Activated CD8-positive, alpha-beta memory T cell treated with anti-CD3 and anti-CD28 coated beads for 4 hours (primary cell): ENCODE data around the gene VPS35L.
"Not testable (repeated sequence)": the region's sequence is repeated elsewhere in the genome, so short reads cannot be mapped to it uniquely, and the experiment has no call there.

Experiments used
- DNase-seq, 2 donors: peaks; one replicate each; pipeline ENCODE4 v3.0.0-alpha.2; 2020; ENCODE audit warnings: low read depth in 2 of 2

Gene VPS35L

DNA sequence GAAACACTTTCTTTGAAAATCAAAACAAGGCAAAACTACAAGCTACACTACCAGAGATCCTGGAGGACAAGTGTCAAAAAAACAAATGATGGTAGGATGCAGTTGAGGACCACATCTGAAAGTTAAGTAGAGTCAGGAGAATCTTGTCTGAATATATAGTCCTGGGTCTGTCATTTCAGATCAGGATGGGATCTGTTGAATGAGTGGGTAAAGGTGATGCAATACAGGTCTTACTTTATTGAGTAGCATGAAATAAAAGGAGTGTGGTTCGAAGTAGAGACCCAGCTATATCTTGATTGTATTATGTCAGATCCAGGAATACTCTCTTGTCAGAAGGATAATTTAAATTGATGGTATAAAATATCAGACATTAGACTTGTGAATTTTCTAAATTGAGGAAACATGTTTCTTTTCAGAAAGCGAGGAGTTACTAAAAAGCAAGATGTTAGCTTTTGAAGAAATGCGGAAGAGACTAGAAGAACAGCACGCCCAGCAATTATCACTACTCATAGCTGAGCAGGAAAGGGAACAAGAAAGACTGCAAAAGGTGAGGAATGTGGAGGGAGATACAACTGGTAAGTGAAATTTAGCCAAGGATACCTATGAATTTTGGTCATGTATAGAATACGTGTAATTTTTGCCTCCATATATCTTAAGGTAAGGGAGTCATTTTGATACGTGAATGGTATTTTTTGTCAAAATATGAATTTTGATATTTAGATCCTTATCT is 15.1 kb upstream of the VPS35L start:
- no peak for DNase-seq

DNA sequence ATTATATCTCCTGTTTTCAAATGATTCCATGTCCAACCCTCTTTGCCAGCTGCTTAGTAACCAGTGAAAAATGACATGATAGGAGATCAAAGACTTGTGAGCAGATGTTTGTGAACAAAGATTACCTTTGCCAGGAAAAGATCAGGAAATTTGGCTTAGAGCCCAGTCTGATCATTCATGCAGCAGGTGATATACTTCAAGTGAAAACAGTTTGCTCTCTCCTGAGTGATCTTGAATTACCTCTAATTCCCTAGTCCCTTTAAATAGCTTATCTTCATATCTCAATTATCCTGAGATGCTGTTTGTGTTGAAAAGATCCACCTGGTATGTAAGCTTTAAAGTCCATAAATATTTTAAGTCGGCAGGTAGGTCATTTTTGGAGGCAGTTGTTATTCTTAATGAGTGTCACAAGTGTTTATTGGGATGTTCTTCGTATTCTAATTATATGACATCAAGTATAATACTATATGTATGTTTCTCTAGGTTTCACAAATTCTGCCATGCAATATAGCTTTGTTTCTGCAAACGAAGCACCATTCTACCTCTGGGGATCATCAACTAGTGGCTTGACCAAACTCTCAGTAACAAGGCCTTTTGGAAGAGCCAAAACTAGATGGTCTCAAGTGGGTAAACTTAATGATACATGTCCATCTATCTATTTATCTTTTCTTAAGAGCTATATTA is 13.2 kb upstream of the VPS35L start:
- DNase-seq: no peak

DNA sequence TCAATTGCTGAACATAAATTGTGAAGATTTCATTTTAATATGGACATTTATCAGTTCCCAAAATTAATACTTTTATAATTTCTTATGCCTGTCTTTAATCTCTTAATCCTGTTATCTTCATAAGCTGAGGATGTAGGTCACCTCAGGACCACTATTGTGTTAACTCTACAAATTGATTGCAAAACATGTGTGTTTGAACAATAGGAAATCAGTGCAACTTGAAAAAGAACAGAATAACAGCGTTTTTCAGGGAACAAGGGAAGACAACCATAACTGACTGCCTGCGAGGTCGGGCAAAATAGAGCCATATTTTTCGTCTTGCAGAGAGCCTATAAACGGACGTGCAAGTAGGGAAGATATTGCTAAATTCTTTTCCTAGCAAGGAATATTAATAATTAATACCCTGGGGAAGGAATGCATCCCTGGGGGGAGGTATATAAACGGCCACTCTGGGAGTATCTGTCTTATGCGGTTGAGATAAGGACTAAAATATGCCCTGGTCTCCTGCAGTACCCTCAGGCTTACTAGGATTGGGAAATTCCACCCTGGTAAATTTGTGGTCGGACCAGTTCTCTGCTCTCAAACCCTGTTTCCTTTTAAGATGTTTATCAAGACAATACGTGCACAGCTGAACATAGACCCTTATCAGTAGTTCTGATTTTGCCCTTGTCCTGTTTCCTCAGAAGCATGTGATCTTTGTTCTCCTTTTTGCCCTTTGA is 12.1 kb upstream of the VPS35L start:
- DNase-seq: not testable (repeated sequence)

DNA sequence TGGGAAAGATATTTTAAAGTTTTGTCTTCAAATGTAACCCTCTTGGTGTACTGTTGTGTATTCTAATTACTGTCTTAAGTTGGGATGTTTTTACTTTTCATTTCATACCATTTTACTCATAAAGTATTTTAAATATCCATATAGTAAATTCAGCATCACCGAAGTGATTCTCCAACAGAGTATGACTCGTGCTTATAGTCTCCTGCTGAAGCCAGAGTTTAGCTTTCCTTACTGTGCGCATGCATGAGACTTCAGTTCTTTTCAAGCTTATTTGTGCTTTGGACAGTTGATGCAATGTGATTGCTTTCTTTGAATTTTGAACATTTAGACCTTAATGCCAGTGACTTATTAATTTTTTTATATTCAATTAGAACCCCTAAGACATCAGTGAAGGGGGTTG is 7.4 kb upstream of the VPS35L start:
- DNase-seq: no peak

DNA sequence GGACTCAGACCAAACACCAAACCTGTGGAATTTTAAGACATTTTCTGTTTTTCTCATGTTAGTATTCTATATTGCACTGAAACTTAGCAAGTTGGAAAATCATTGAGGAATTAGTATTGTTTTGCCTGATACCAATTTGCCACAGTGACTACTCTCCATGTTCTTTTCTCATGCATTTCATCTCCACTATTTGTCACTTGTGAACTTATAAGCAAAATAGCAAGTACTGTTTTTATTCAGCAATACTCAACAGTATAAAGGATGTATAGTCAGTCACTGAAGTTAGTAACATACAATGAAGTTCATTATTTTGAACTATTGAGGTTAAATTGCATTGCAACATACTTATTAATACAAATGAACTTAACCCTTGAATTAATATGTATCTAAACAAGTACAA is 5.8 kb upstream of the VPS35L start:
- DNase-seq: no peak

DNA sequence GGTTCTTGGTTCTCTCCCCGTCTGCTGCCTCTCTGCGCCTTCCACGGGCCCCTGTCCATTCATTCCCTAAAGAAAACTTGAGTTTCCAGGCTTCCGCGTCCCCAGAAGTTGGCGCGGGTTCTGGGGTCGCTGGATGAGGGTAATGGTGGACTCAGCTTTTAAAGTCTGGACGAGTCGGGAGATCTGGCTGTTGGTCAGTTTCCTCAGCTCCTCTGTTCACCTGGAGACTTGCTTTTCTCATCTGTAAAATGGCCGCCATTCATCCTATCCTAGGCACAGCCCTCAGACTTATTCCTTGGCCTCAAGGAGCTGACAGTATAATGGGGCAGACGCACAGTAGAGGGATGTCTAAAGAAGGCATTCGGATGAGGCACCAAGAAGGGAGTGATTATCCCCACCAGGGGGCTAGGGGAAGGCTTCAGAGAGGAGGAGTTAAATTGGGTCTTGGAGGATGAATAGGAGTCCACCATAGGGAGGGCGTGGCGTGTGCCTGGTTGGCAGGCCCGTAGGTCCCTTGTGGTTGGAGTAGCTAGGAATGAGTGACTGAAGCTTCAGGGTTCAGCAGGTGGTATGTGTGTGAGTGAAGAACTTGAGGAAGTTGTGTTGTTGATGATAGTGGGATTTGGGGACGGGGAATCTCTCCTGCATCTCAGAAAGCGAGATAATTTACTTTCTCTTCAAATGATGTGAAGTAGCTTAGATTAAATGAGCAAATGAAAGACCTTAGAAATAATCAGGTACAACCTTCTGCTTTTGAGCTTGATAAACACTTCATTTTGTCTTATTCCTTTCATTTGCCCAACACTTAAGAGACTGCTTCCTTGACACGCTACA is 652 bp downstream of the VPS35L start:
- no peak for DNase-seq

DNA sequence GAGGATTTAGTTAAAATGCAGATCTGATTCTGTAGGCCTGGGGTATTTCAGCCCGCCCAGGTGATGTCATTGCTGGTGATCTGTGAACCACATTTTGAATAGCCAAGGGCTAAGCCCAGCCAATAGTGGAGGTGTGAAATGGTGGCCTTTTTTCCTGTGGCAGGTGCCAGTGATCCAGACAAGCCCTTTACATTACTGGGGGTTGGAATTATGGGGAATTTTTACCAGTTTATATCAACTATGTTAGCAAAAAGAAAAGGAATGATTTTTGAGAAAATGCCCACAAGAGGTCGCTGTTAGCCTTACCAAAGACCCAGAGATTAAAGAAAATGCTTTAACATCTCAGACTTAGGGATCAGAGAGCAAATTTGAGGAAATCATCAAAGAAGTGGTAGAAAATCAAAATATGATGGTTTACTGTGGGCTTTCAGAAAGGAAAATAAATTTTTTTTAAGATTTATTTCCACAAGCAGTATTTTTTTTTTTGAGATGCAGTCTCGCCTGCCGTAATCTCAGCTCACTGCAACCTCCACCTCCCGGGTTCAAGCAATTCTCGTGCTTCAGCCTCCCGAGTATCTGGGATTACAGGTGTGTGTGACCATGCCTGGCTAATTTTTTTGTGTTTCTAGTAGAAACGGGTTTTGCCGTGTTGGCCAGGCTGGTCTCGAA is 3.9 kb downstream of the VPS35L start:
- DNase-seq: no peak

DNA sequence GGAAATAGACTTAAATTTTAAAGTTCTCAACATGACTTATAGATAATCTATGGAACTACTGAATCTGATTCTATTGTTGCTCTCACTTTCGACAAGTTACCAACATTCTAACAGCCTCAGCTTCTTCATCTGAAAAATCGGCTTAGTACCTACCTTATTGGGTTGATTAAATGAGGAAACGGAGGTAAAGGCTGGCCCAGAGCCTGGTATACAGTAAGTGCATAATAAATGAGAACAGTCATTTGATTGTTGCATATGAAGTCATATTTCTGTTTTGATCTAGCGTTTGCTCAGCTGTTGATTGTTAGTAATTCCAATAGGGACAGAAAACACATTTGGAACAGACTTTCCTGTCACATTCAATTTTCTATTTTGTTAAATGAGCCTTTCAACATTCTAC is 4.6 kb downstream of the VPS35L start:
- no peak for DNase-seq

DNA sequence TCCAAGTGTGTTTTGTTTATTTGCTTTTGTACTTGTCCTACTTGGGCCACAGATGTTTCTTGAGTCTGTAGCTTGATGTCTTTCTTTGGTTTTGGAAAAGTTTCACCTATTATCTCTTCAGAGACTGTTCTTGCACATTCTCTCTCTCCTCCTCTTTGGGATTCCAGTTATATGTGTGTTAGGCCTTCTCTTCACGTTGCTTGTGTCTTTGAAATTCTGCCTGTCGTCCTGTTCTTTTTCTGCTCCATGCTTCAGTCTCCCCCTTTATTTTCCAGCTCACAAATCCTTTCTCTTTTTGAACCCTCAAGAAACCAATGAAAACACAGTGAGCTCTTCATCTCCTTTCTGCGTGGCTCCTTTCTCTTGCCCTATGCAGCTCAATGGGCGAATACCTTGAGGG is 7.9 kb downstream of the VPS35L start:
- DNase-seq: no peak

DNA sequence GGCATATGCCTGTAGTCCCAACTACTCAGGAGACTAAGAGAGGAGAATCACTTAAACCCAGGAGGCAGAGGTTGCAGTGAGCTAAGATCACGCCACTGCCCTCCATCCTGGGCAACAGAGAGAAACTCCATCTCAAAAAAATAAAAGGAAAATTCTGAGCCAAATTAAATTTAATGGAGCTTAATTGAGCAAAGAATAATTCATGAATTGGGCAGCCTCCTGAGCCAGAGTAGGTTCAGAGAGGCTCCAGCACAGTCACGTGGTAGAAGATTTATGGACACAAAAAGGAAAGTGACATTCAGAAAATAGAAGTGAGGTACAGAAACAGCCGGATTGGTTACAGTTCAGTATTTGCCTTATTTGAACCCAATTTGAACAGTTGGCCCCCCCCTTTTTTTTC is 10.9 kb downstream of the VPS35L start:
- no peak for DNase-seq

DNA sequence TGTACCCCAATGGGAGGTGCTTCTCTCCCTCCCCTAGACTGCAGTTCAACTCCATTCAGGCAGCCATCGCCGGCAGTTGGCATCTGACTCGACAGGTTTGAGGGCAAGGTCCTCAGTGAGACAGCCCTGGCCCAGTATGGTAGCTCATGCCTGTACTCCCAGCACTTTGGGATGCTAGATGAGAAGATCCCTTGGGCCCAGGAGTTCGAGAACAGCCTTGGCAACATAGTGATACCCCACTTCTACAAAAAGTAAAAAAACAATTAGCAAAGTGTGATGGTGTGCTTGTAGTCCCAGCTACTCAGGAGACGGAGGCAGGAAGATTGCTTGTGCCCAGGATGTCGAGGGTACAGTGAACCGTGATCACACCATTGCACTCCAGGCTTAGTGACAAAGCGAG is 12.1 kb downstream of the VPS35L start:
- DNase-seq: no peak

DNA sequence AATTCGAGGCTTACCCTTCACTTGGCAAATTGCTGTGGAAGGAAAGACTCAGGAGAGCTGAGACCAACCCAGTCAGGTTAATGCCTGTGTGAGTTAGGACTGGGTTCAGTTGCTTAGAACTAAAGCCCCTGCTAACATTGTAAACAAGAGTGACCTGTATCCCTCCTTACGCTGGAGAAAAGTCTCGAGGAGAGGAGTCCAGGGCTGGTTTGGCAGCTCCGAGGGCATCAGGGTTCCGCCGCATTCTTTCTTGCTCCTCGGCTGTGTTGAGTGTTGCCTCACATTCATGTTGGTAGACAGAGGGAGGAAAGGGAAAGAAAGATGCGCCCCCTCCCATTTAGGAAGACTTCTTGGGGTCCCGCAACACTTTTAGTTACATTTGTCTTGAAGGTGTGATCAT is 18.5 kb downstream of the VPS35L start:
- no peak for DNase-seq

DNA sequence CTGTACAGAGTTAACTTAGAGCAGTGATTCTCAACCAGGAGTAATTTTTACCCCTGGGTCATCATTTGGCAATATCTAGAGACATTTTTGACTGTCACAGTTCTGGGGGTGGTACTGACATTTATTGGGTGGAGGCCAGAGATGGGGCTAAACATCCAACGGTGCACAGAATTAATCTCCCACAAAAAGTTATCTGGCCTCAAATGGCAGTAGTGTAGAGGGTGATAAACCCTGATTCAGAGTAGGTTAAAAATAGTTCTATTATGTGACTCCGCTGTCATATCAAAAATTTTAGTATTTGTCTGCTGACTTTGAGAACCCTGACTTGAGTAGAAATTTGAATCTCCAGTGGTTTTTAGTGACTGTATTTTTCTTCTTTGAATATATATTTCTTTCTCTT is 19.1 kb downstream of the VPS35L start:
- no peak for DNase-seq

DNA sequence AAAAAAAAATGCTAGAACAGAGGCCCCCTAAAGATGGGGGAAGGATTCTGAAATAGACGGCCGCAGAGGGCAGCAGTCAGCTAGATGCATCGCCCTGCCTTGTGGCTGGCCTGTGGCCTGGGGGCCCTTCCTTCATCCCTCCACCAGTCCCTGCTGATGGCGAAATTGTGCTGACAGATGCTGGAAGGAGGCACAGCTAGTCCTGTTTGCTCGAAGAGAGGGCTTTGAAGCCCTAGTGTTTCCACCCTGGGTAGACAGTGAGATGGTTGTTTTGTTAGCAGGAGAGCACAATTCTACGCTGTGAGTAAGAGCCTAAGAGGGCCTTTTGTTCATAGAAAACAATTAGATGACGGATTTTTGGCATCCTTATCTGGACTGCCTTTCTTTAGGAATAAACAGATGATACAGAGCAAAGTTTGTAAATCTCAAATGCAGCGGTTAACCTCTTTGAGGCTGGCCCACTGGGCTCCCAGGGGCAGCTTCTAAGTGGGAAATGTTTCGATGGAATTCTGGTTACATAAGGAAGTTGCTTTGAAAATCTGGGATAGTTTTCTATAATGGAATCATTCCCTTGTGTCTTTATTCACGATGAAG is 23.0 kb downstream of the VPS35L start:
- DNase-seq: no peak

DNA sequence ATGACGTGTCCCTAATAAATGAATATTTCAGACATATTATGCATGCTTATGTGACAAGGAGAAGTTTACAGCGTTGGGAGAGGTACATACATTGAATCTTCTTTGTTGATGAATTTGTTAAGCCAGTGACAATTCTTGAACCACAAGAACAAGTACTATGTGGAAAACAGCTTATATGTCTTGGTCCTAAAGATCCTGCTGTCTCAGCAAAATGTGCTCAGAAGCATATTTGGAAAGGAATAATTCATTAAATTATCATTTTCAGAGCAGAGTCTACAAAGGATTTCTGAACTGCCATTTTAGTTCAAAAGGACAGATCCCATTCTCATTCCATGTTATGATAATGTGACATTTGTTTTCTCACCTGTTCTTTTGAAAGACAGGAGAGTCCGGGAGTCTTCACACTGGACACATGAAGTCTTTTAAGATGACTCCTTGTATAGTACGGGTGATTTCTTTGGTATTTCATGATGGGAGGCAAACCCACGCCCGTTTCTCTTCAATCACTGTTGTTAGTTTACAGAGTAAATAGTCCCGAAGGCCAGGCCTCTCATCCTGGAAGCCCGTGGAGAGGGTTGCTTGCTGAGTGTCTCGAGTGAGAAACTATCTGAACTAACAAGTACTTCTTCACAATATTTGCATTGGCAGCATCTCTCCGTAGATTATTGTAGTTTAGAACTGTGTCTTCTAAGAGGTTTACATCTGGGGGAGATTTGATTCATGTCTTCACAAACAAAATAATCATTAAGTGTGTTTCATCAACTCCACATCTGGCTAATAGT is 26.7 kb downstream of the VPS35L start:
- no peak for DNase-seq

DNA sequence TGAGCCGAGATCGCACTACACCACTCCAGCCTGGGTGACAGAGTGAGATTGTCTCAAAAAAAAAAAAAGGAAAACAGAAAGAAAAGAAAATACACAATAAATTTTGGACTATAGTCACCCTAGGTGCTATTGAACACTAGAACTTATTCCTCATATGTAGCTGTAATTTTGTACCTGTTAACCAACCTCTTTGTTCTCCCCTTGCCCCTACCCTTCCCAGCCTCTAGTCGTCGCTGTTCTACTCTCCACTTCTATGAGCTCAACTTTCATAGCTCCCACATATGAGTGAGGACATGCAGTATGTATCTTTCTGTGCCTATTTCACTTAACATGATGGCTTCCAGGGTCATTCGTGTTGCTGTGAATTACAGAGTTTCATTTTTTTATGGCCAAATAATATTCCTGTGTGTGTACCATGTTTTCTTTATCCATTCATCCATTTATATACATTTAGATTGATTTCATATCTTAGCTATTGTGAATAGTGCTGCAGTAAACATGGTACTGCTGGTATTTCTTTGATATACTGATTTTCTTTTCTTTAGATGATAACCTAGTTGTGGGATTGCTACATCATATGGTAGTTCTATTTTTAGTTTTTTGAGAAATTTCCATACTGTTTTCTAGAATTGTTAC is 28.3 kb downstream of the VPS35L start:
- DNase-seq: no peak

DNA sequence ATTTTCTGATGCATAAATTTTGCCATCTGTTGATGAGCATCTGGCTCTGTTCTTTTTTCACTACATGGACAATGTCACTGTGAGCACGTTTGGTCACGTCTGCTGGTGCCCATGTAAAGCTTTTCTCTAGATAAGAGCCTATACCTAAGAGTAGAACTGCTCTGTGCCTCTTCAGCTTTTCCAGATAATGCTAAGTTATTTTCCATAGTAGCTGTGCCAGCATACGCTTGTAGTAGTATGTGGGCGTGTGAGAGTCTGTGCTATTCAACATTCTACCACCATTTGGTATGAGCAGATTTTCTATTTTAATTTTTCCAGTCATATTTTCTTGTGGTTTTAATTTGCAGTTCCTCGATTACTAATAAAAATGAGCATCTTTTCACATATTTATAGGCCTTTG is 33.2 kb downstream of the VPS35L start:
- no peak for DNase-seq

DNA sequence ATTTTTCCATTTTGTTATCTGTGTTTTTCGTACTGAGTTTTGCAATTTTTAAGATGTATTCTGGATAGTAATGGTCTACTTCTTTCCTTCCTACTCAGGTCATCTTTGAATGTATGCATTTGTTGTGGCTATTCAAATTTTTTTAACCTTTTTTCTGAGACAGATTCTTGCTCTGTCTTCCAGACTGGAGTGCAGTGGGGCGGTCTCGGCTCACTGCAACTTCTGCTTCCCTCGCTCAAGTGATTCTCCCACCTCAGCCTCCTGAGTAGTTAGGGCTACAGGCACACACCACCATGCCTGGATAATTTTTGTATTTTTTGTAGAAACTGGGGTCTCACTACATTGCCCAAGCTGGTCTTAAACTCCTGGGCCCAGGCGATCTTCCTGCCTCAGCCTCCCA is 33.6 kb downstream of the VPS35L start:
- no peak for DNase-seq

DNA sequence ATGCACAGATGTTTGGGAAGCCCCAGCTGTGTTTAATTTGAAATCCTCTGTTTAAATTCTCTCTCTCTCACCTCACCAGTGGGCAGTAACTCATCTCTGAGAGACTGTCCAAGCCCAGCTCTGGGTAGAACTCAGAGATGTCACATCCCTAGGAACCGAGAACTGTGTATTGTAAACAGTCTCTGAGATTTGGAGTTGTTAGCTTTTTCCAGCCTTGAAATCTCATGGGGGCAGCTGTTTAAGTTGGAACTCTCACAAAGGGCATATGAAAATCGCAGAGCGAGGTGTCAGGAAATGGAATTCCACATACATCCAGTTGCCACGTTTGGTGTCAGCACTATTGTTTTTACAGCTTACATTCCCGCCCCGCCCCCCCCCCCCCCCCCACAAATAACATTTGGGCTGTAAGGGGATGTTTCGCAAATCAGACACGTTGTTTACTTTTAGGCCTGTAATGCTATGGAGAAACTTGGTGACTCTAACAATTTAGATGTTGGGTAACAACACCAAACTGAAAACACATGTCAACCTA is 34.3 kb downstream of the VPS35L start:
- no peak for DNase-seq
